A549 (cell line): ENCODE measurements around the gene RYR1.

Experiments
- EHMT2 ChIP-seq: fragments of 200-600 bp; sonication (generic); IDR thresholded peaks from 2 replicates; pipeline ENCODE4 v1.6.1; 2016; ENCODE audit warnings: antibody characterized with exemption, low read depth, mild to moderate bottlenecking, moderate library complexity
- HDAC2 ChIP-seq: fragments of 200-600 bp; sonication (generic); IDR thresholded peaks from 2 replicates; pipeline ENCODE4 v1.6.1; 2016
- HOXA7 ChIP-seq: fragments of 250-450 bp; sonication (Bioruptor Pico); IDR thresholded peaks from 2 replicates; pipeline ENCODE4 v1.5.0; 2020; ENCODE audit warnings: mild to moderate bottlenecking, moderate library complexity
- HOXB13 ChIP-seq: fragments of 250-450 bp; sonication (Bioruptor Pico); IDR thresholded peaks from 2 replicates; pipeline ENCODE4 v1.5.0; 2020; ENCODE audit warnings: low read depth, mild to moderate bottlenecking, moderate library complexity
- NFE2L2 ChIP-seq: fragments of 150-350 bp; conservative IDR thresholded peaks from 2 replicates; pipeline ENCODE4 v1.6.1; 2014; ENCODE audit warnings: low read length
- RFX5 ChIP-seq: fragments of 450-650 bp; IDR thresholded peaks from 2 replicates; pipeline ENCODE4 v1.7.1; 2014; ENCODE audit warnings: antibody characterized with exemption, mild to moderate bottlenecking, moderate library complexity
- SMC3 ChIP-seq: fragments of >200 bp; sonication (Bioruptor Twin); formaldehyde crosslinking; IDR thresholded peaks from 3 replicates; pipeline ENCODE4 v1.6.1; 2018; ENCODE audit warnings: inconsistent platforms
- TF ChIP-seq, protein P1 (sequence below): IDR thresholded peaks from 2 replicates; pipeline ENCODE4 v1.6.1; 2012
- TF ChIP-seq, protein P2 (sequence below): fragments of >200 bp; sonication (Bioruptor Twin); formaldehyde crosslinking; IDR thresholded peaks from 3 replicates; pipeline ENCODE4 v1.5.1; 2016
- TF ChIP-seq, protein P3 (sequence below): fragments of 250-450 bp; sonication (Bioruptor Pico); IDR thresholded peaks from 2 replicates; pipeline ENCODE4 v1.5.0; 2020; ENCODE audit warnings: low read depth, mild to moderate bottlenecking, moderate library complexity

DNA sequence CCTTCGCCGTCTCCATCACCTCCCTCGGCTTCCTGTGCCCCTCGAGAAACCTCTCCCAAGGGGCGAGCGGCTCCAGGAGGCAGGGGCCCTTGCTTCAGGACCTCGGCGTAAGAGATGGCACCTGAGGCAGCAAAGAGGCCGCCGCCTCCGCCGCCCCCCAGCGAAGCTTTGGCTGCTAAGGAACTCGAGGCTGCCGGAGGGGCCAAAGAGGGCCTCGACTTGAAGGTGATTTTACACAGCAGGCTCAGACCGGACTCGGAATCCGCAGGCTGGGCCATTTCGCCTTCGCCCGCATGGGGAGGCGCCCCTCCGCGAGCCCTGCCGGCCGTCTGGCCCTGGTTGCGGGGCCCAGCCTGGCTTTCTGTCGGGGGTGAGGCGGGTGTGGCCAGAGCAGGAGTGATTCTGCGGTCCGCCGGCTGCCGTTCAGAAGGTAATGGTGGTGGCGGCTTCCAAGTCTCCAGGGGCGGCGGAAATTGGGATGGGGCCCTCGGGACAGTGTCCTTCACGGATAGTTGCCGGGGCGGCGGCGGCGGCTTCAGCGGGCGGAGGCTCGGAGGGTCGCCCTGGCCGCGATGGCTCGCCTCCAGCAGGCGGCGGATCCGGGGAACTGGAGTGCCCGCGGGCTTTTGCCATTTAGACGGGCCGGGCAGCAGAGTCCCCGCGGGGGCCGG, 47.1 kb upstream of the RYR1 start:
- TF ChIP-seq, protein P1, sequence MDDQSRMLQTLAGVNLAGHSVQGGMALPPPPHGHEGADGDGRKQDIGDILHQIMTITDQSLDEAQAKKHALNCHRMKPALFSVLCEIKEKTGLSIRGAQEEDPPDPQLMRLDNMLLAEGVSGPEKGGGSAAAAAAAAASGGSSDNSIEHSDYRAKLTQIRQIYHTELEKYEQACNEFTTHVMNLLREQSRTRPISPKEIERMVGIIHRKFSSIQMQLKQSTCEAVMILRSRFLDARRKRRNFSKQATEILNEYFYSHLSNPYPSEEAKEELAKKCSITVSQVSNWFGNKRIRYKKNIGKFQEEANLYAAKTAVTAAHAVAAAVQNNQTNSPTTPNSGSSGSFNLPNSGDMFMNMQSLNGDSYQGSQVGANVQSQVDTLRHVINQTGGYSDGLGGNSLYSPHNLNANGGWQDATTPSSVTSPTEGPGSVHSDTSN = no peak
- TF ChIP-seq NFE2L2 = no peak
- no peak for TF ChIP-seq HOXA7 (CRISPR knock-in tag)
- TF ChIP-seq EHMT2 = no peak
- TF ChIP-seq, protein P2, sequence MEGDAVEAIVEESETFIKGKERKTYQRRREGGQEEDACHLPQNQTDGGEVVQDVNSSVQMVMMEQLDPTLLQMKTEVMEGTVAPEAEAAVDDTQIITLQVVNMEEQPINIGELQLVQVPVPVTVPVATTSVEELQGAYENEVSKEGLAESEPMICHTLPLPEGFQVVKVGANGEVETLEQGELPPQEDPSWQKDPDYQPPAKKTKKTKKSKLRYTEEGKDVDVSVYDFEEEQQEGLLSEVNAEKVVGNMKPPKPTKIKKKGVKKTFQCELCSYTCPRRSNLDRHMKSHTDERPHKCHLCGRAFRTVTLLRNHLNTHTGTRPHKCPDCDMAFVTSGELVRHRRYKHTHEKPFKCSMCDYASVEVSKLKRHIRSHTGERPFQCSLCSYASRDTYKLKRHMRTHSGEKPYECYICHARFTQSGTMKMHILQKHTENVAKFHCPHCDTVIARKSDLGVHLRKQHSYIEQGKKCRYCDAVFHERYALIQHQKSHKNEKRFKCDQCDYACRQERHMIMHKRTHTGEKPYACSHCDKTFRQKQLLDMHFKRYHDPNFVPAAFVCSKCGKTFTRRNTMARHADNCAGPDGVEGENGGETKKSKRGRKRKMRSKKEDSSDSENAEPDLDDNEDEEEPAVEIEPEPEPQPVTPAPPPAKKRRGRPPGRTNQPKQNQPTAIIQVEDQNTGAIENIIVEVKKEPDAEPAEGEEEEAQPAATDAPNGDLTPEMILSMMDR = no peak
- no peak for TF ChIP-seq HOXB13
- TF ChIP-seq SMC3 = no peak
- no peak for TF ChIP-seq RFX5
- no peak for TF ChIP-seq HDAC2
- TF ChIP-seq, protein P3, sequence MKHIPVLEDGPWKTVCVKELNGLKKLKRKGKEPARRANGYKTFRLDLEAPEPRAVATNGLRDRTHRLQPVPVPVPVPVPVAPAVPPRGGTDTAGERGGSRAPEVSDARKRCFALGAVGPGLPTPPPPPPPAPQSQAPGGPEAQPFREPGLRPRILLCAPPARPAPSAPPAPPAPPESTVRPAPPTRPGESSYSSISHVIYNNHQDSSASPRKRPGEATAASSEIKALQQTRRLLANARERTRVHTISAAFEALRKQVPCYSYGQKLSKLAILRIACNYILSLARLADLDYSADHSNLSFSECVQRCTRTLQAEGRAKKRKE = no peak
